HL-60 (cell line): ENCODE measurements around the gene STX10.
A peak's percentile ranks its signal among the peaks of the same experiment; 100 is the strongest.

Experiments used
- DNase-seq, 2 experiments: peaks; one replicate each; pipeline ENCODE4 v3.0.0-alpha.2; 2010 to 2020; ENCODE audit warnings: low read depth in 1 of 2, low spot score in 1 of 2
- H3K27ac ChIP-seq: fragments of 250-450 bp; sonication (Bioruptor Pico); replicated peaks from 2 replicates; pipeline ENCODE4 v1.5.1; 2020; ENCODE audit warnings: mild to moderate bottlenecking, moderate library complexity
- H3K27me3 ChIP-seq: fragments of 250-450 bp; sonication (Bioruptor Pico); 2 replicates; pipeline ENCODE4 v1.5.1; 2021; ENCODE audit warnings: mild to moderate bottlenecking, moderate library complexity; ENCODE audit not compliant: insufficient read depth, poor library complexity, severe bottlenecking
- H3K4me3 ChIP-seq: replicated peaks from 2 replicates; pipeline ENCODE4 v1.5.1; 2011; ENCODE audit warnings: mild to moderate bottlenecking, control low read depth, low read length; ENCODE audit not compliant: insufficient read depth
- GABPA ChIP-seq: IDR thresholded peaks from 2 replicates; pipeline ENCODE4 v1.6.1; 2012; ENCODE audit warnings: low read depth
- POLR2AphosphoS5 ChIP-seq: IDR thresholded peaks from 2 replicates; pipeline ENCODE4 v1.6.1; 2012; ENCODE audit warnings: low read depth
- REST ChIP-seq: IDR thresholded peaks from 2 replicates; pipeline ENCODE4 v1.6.1; 2012; ENCODE audit warnings: low read depth; ENCODE audit not compliant: insufficient replicate concordance
- SPI1 ChIP-seq: IDR thresholded peaks from 2 replicates; pipeline ENCODE4 v1.6.1; 2012; ENCODE audit warnings: low read depth, mild to moderate bottlenecking, borderline replicate concordance
- TF ChIP-seq, protein P1 (sequence below): IDR thresholded peaks from one replicate; pipeline ENCODE4 v1.5.1; 2011; ENCODE audit warnings: low read length, control low read depth, inconsistent platforms; ENCODE audit not compliant: insufficient read depth

STX10 gene

DNA sequence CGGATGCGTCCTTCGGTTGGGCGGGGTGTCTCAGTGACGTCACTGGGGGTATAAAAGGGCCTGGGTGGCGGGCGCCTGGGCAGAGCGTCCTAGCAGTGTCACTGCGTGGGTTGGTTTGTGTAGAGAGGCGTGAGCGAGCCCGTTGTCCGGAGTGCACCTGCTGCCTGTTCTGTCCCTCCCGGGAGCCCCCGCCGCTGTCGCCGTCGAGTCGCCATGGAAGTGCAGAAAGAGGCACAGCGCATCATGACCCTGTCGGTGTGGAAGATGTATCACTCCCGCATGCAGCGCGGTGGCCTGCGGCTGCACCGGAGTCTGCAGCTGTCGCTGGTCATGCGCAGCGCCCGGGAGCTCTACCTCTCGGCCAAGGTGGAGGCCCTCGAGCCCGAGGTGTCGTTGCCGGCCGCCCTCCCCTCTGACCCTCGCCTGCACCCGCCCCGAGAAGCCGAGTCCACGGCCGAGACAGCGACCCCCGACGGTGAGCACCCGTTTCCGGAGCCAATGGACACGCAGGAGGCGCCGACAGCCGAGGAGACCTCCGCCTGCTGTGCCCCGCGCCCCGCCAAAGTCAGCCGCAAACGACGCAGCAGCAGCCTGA, 2.9 kb upstream of the STX10 start:
- peak; percentile 96 to 99 for DNase-seq
- H3K4me3 ChIP-seq = peak overlapping the region; percentile 68
- no peak for TF ChIP-seq GABPA
- peak; percentile 79 for TF ChIP-seq REST
- peak; percentile 100 for TF ChIP-seq POLR2AphosphoS5
- H3K27ac ChIP-seq = peak overlapping the region; percentile 97
- no peaks in the 10 kb centered on the region for H3K27me3 ChIP-seq

GRCh38 chr19:13152356-13152973, 2.3 kb upstream of the STX10 start:
- no peaks in the 10 kb centered on the region for H3K27me3 ChIP-seq
- H3K27ac ChIP-seq = peak overlapping the region; percentile 97
- TF ChIP-seq SPI1 (no peak), GABPA (no peak), REST (peak; percentile 0), POLR2AphosphoS5 (no peak)
- TF ChIP-seq, protein P1, sequence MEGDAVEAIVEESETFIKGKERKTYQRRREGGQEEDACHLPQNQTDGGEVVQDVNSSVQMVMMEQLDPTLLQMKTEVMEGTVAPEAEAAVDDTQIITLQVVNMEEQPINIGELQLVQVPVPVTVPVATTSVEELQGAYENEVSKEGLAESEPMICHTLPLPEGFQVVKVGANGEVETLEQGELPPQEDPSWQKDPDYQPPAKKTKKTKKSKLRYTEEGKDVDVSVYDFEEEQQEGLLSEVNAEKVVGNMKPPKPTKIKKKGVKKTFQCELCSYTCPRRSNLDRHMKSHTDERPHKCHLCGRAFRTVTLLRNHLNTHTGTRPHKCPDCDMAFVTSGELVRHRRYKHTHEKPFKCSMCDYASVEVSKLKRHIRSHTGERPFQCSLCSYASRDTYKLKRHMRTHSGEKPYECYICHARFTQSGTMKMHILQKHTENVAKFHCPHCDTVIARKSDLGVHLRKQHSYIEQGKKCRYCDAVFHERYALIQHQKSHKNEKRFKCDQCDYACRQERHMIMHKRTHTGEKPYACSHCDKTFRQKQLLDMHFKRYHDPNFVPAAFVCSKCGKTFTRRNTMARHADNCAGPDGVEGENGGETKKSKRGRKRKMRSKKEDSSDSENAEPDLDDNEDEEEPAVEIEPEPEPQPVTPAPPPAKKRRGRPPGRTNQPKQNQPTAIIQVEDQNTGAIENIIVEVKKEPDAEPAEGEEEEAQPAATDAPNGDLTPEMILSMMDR = no peak
- peak overlapping the region; percentile 68 for H3K4me3 ChIP-seq
- no peak for DNase-seq

GRCh38 chr19:13151605-13152355, 1.6 kb upstream of the STX10 start:
- TF ChIP-seq SPI1 = peak; percentile 71; the same call in 1 of the 2 replicates
- TF ChIP-seq, protein P1 = no peak
- 0 out of 2 replicates have a peak, but pooled peaks have one; percentile 10 for TF ChIP-seq GABPA
- peak; percentile 11 for TF ChIP-seq REST
- TF ChIP-seq POLR2AphosphoS5 = peak; percentile 62
- peak overlapping the region; percentile 71 for H3K4me3 ChIP-seq
- peak overlapping the region; percentile 97 for H3K27ac ChIP-seq

More at GRCh38 chr19:13151605-13152355, 1.6 kb upstream of the STX10 start:
- peak; percentile 96 to 97 for DNase-seq
- no peaks in the 10 kb centered on the region for H3K27me3 ChIP-seq
